Fibroblast of skin of left quadriceps (primary cell): ENCODE data around the gene PTH1R.

Experiments
- DNase-seq, 2 experiments: peaks; one replicate each; pipeline ENCODE4 v3.0.0-alpha.2; 2013; ENCODE audit warnings: low read depth in 2 of 2

Gene PTH1R

GRCh38 chr3:46946856-46947545, 69.5 kb downstream of the PTH1R start:
- no peak for DNase-seq

GRCh38 chr3:46947546-46947901, 70.0 kb downstream of the PTH1R start:
- no peak for DNase-seq

GRCh38 chr3:46947981-46948791, 70.7 kb downstream of the PTH1R start:
- DNase-seq = no peak

GRCh38 chr3:46948830-46949671, 71.5 kb downstream of the PTH1R start:
- no peak for DNase-seq

GRCh38 chr3:46950177-46950576, 72.7 kb downstream of the PTH1R start:
- DNase-seq = no peak

- DNase-seq = no peak
These were observed 73.2 kb downstream of the PTH1R start for GRCh38 chr3:46950650-46951241.

- DNase-seq = no peak
These were observed 75.3 kb downstream of the PTH1R start for GRCh38 chr3:46952813-46953212.
